NCI-H1092 (cell line): ENCODE data around the gene GRM4.

Experiments
- DNase-seq: peaks from one replicate; lab custom pipeline; 2025; lab: John Stamatoyannopoulos, UW

Gene GRM4

DNA sequence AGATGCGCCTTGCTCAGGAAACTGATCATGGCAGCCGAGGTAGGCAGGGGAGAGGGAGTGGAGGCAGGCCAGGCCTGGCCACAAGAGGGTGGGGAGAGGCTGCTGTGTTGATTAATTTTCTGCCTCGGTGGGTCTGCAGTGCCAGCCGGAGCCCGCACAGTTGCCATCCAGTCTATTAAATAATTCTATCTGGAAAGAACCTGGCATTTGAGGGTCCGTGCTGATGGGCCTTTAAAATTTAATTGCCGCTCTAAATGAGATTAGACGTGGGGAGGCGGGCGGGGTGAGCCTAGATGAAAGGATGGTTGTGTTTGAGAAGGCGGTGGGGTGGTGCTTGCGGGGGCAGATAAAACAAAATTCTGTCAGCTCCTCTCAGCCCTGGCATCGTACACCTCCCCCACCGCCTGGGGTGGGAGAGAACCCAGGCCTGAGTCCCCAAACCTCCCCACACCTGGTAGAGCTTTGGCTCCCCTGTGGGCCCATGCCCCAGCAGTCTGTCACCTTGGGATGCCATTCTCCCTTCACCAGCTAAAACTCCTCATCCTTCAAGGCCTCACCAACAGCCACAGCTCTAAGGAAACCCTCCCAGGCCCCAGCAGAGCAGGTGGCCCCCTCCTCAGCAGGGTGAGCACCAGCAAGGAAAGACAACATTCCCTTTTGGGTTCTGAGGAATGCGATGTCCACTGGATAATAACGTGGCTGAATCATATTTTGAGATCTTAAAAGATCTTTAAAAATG, 167.3 kb downstream of the GRM4 start:
- DNase-seq, result no peak

GRCh38 chr6:33977606-33978411, 168.1 kb downstream of the GRM4 start:
- DNase-seq, result no peak

GRCh38 chr6:33976437-33977360, 169.2 kb downstream of the GRM4 start:
- DNase-seq, result no peak

DNA sequence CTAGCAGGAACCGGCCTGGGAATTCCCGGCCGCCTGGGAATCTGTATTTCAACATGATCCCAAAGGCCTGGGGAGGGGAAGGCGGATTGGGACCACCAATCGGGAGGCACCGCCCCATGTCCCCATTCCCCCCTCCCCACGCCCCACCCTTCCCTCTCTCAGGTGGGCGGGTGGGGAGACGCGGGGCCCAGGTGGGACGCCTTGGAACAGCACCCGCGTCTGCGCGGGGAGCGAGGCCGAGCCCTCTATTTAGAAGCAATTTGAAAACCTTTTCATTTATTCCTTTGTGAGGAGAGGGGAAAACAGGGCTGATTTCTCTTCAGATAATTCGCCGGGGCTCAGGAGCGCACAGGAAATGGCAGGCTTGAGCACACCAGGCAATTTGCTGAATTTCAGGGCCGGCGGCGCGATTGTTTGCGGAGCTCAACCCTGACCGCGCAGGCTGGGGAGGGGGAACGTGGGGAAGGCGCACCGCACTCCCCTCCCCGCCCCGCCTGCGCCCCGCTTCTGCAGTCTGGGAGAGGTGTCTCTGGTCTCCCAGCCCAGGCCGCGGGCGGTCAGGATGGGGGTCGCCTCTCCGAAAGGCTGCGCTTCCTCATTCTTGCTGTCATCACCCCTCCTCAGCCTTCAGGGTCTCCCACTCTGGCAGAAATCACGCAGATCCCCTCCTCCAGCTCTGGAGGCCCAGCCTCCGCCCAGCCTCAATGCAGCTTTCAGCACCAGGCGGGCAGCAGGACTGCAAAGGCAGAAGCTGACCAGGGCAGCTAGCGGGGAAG, 170.0 kb downstream of the GRM4 start:
- no peak for DNase-seq

DNA sequence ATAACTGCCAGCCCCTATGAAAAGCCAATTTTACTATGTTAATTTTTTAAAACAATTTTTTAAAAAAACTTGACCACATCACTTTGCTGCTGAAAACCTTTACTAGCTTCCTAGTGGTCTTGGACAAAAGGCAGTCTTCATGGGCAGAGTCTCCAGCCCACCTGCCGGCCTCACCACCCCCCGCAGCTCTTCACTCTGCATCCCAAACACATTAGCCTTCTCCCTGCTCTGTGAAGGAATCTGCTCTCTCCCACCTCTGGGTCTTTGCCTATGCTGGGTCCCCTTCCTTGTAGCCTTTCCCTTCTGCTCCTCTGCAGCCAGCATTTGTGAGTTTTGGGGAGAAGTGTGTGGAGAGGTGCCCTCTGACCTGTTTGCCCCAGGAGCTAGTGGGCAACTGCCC, 171.4 kb downstream of the GRM4 start:
- no peak for DNase-seq

- no peak for DNase-seq
Observed at GRCh38 chr6:33974030-33974429, 171.9 kb downstream of the GRM4 start.

DNA sequence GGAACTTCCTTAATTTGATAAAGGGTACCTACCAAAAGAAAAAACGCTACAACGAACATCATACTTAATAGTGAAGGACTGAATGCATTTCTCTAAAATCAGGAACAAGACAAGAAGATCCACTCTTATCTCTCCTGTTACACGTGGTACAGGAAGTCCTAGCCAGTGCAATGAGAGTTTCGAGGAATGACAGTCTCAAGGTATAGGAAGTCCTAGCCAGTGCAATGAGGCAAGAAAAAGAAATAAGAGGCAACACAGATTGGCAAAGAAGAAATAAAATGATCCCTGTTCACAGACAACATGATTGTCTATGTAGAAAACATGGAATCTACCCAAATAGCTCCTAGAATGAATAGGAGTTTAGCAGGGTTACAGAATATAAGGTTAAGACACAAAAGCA, 174.3 kb downstream of the GRM4 start:
- no peak for DNase-seq
